HUES48 (cell line): ENCODE results near the gene SPATA31A3.
"Not testable (repeated sequence)": the region's sequence is repeated elsewhere in the genome, so short reads cannot be mapped to it uniquely, and the experiment has no call there.

Experiments used
- H3K27ac ChIP-seq: one replicate; pipeline ENCODE4 v1.7.0; 2013; ENCODE audit warnings: low read depth, low read length, inconsistent platforms
- H3K27me3 ChIP-seq: 2 replicates; pipeline ENCODE4 v1.6.1; 2013; ENCODE audit warnings: mild to moderate bottlenecking, low read length; ENCODE audit not compliant: control insufficient read depth, insufficient read depth
- H3K36me3 ChIP-seq: 2 replicates; pipeline ENCODE4 v1.6.1; 2013; ENCODE audit warnings: low read length; ENCODE audit not compliant: control insufficient read depth, insufficient read depth
- H3K4me1 ChIP-seq: 2 replicates; pipeline ENCODE4 v1.6.1; 2013; ENCODE audit warnings: mild to moderate bottlenecking, low read length; ENCODE audit not compliant: control insufficient read depth, insufficient read depth
- H3K4me3 ChIP-seq: 2 replicates; pipeline ENCODE4 v1.5.1; 2013; ENCODE audit warnings: mild to moderate bottlenecking, low read depth, low read length
- H3K9ac ChIP-seq: 2 replicates; pipeline ENCODE4 v1.6.1; 2013; ENCODE audit warnings: mild to moderate bottlenecking, low read depth, low read length, moderate library complexity
- H3K9me3 ChIP-seq: 2 replicates; pipeline ENCODE4 v1.6.1; 2013; ENCODE audit warnings: low read length; ENCODE audit not compliant: control insufficient read depth, insufficient read depth

The SPATA31A3 gene

DNA sequence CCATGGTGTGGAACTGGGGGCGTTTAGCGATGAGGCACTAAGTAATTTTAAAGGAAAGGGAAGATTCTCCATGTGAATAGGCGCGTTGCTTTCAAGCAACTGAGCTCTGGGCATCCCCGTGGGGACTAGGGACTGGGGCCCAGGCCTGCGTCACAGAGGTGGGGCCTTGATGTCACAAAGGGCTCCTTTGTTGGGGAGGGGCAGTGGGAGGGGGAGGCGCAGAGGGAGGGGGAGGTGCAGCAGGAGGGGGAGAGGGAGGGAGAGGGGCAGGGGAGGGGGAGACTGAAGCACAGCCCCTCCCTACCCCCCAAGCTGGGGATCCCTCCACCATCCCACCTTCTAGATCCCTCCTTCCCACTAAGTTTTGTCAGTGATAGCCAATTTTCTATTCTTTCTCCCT is at the start of gene SPATA31A3:
TSS of gene SPATA31A3 (minus strand) at position 101 of the 400 bp plus-strand sequence. CDS start at position 72, 29 bp downstream.
- H3K27ac ChIP-seq, H3K9me3 ChIP-seq, H3K4me3 ChIP-seq, H3K4me1 ChIP-seq, H3K36me3 ChIP-seq, H3K27me3 ChIP-seq, H3K9ac ChIP-seq: not testable (repeated sequence)

DNA sequence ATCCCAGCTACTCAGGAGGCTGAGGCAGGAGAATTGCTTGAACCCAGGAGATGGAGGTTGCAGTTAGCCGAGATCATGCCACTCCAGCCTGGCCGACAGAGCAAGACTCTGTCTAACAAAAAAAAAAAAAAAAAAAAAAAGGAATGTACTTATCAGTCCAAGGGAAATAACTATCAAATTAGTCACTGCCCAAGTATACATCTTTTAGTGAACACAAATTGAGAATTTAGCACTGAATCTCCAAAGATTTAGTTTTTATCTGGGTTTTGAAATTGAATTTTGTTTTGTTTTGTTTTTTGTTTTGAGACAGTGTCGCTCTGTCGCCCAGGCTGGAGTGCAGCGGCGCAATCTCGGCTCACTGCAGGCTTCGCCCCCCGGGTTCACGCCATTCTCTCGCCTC is 39.8 kb downstream of the SPATA31A3 start:
- H3K9ac ChIP-seq, H3K36me3 ChIP-seq, H3K4me1 ChIP-seq, H3K9me3 ChIP-seq, H3K4me3 ChIP-seq, H3K27ac ChIP-seq, H3K27me3 ChIP-seq: not testable (repeated sequence)

DNA sequence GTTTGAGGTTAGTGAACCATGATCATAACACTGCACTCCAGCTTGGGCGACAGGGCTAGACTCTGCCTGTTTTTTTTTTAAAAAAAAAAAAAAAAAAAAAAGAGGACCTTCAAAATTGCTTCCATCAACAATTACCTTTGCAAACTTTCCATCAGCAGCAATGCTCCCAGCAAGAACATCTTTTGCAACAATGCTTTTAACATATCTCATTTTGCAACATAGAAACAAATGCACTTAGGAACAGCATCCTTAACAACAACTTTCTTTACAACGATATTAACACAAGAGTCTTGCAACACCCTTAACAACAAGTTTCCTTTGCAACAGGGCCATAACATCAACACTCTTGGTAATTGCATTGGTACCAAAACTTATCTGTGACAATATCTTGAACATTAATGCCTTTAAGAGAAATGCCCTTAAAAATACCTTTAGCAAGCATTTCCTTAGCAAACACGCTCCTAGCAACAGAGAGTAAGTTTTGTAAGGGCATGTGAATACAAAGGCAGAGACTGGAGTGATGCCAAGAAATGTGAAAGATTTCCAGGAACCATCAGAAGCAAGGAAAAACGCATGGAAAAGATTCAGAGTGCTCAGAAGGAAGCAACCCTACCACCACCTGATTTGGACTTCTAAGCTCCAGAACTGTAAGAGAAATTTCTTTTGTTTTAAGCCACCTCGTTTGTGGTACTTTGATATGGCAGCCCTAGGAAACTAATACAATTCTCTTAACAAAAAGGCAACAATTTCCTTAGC is 49.8 kb downstream of the SPATA31A3 start:
- not testable (repeated sequence) for H3K36me3 ChIP-seq, H3K27me3 ChIP-seq

DNA sequence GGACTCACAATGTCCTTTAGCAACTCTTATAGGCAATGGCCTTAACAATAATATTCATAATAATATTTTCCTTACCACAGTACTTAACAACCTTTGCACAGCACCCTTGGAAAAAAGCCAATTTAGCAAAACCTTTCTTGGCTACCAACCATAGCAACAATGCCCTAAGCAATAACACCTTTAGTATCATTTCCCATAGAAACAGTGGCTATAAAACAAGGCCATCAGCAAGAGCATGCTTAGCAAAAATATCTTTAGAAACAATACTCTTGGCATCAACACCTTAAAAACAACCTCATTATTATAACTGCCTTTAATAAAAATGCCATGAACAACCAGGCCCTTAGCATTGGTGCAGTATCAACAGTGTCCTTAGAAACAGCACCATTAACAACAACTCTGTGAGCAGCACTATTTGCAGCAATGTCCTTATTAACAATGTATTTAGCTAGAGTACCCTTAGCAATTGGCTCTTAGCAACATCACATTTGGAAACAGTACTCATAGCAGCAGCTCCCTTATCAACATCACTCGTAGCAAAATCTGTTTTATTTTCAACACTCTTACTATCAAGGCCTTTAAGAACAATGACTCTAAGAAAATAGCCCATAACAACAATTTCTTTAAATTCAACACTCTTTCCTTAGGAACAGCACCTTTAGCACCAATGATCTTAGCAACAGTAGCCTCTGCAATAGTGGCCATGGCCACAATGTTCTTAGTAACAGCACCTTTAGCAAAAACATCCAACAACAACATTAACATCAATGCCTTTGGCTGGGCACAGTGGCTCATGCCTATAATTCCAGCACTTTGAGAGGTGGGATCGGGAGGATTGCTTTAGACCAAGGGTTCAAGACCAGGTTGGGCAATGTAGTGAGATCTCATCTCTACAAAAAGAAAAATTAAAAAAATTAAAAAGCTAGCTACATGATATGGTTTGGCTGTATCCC is 52.2 kb downstream of the SPATA31A3 start:
- not testable (repeated sequence) for H3K4me3 ChIP-seq, H3K27me3 ChIP-seq, H3K9ac ChIP-seq, H3K4me1 ChIP-seq, H3K27ac ChIP-seq, H3K36me3 ChIP-seq, H3K9me3 ChIP-seq

More for the DNA sequence above, 49.8 kb downstream of the SPATA31A3 start:
- not testable (repeated sequence) for H3K9me3 ChIP-seq, H3K4me1 ChIP-seq, H3K9ac ChIP-seq, H3K4me3 ChIP-seq, H3K27ac ChIP-seq

DNA sequence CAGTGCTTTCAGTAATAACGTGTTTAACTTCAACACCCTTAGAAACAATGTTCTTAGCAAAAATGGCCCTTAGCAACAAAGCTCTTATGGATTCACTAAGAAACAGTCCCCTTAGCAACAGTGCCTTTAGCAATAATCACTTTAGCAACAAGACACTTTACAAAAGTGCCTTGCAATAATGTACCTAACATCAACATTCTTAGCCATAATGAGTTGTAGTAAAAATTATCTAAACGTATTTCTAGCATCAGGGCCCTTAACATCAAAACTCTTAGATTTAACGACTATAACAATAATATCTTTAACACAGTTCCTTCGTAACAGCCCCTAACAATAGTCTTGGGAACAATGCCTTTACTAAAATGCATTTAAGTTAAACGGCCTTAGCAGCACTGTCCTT is 54.0 kb downstream of the SPATA31A3 start:
- not testable (repeated sequence) for H3K27ac ChIP-seq, H3K4me3 ChIP-seq, H3K27me3 ChIP-seq, H3K9me3 ChIP-seq, H3K4me1 ChIP-seq, H3K9ac ChIP-seq, H3K36me3 ChIP-seq

DNA sequence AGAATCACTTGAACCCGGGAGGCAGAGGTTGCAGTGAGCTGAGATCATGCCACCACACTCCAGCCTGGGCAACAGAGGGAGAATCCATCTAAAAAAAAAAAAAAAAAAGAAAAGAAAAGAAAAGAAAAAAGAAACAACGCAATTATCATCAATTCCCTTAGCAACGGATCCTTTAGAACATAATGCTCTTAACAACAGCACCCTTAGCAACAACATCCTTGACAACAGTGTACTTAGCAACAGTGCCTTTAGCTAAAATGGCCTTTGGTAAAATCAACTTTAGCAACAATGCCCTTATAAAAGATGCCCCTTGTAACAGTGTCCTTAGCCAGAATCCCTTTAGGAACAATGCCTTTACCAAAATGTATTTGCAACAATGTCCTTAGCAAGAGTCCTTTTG is 54.7 kb downstream of the SPATA31A3 start:
- not testable (repeated sequence) for H3K27ac ChIP-seq, H3K4me1 ChIP-seq, H3K9ac ChIP-seq, H3K27me3 ChIP-seq, H3K4me3 ChIP-seq, H3K9me3 ChIP-seq, H3K36me3 ChIP-seq
